Stimulated activated CD4-positive, alpha-beta T cell treated with anti-CD3 and anti-CD28 coated beads, Interleukin-1b, Interleukin-23, amount 100 ng/mL, for 4 hours (primary cell): Measurements from ENCODE around the gene ZNF837.
"Not testable (repeated sequence)": the region's sequence is repeated elsewhere in the genome, so short reads cannot be mapped to it uniquely, and the experiment has no call there.

Experiments used
- DNase-seq, 2 donors: peaks; one replicate each; pipeline ENCODE4 v3.0.0-alpha.2; 2020; ENCODE audit warnings: low read depth in 2 of 2

The ZNF837 gene

DNA sequence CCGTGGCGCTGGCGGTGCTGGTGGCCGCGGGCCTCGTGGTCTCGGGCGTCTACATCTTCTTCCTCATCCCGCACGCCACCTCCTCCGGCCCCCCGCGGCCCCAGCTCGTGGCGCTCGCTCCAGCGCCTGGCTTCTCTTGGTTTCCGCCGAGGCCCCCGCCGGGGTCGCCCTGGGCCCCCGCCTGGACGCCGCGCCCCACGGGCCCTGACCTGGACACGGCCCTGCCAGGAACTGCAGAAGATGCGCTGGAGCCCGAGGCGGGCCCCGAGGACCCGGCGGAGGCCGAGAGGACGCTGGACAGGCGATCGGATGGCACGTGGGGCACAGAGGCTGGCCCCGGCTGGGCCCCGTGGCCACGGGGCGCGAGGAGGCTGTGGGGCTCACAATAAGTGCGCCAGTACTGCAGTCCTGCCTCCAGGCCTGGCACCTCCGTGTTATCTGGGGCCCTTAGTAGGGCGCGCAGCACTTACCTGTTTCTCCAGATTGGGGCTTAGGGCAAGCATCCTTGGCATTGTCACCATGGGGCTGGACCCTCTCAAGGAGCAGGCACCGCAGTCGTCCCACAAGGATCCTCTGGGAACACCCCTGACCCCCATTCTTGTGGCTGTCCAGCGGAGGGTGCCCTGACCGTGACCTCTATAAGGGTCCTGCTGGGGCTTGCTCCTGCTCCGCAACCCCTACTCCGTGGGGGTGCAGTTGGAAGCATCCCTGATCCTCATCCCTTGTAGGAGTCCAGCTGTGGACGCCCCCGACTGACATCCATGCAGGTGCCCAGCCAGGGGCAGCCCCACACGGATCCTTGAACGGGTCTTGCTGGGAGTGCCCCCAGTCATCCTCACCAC is 16.1 kb upstream of the ZNF837 start:
- DNase-seq: no peak

DNA sequence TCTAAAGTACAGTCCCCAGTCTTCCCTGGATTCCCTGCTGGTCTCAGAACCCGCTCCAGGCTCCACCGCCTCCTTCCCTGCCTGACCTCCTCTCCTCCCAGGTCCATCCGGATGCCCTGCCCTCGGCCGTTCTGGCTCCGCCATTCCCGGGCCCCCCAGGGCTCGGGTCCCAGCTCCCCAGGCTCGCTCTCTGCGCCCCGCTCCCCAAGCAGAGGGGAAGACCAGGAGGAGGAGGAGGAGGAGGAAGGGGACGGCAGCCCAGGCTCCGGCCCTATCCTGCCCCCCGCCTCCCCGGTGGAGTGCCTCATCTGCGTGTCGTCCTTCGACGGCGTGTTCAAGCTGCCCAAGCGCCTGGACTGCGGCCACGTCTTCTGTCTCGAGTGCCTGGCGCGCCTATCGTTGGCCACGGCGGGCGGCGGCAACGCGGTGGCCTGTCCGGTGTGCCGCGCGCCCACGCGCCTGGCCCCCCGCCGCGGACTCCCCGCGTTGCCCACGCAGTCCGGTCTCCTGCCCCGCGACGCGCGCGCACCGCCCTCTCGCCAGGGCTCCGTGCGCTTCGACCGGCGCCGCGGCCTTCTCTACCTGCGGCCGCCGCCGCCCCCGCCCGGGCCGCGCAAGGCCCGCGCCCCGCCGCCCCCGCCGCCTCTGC is 15.3 kb upstream of the ZNF837 start:
- DNase-seq: peak in 1 of 2 donors; percentile 46

DNA sequence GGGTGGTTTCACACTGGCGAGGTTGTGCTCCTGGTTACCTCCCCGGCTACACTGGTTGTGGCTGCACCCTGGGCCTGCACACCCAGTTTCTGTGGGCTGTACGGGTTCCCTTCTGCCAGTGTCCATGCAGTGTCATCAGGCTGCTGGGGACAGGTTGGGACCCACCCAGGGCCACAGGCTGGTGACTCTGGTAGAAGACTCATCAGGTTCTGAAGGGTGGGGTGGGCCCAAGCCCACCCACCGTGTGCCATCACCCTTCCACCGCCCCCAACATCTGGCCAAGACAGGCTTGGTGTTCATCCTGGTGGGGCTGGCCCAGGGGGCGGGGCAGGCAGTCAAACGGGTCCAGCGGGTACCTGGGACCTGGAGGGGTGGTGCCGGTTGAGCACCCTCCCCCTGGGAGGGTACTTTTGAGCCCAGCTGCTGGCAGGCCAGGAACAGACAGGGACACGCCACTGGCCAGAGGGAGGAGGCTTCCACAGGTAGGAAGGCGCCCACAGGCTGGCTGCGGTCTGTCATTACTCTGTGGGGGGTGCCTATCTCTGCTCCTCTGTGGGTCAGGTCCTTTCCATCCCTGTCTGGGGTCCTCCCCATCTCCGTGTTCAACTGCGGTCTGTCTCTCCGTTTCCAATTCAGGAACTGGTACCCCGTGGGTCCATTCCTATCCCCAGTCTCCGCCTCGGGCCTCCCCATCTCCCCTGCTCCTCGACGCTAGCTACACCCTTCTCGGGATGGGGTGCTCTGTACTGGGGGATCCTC is 14.6 kb upstream of the ZNF837 start, which contains the start of gene RNF225:
Gene RNF225, plus strand, starts transcription at position 437 of the 759 bp plus-strand sequence. CDS start 434 bp downstream, outside the sequence.
- DNase-seq: peak in 1 of 2 donors; percentile 40

DNA sequence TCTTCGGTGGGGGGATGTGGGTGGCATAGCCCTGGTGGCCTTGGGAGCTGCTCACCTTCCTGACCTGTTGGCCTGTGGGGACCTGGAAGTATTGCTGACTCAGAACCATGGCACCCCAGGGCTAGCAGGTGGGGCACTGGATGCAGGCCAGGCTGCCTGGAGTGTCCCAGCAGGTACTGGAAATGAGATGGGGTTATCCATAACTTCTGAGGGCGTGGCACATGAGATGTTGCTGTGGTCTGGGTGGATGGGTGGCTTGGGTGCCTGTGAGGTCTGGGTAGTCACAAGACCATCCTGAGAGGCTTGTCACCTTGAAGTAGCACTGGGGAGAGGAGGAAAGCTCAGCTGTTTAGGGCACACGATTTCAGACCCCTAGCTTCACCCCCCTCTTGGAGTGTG is 14.0 kb upstream of the ZNF837 start:
- no peak for DNase-seq

DNA sequence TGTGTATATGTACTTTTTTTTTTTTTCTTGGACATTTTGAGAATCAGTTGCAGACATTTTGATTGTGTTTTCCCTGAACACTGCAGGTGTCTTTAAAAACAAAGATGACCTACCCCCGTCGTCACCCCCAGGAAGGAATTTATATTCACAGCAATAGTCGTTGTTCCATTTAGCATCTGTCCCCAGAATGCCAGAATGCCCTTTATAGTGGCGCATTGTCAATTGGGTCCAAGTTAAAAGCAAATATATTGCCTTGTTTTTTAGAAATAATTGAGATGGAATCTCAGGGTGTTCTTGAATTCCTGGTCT is 12.8 kb upstream of the ZNF837 start:
- no peak for DNase-seq

GRCh38 chr19:58392945-58393724 is 12.3 kb upstream of the ZNF837 start:
- DNase-seq: no peak

- no peak for DNase-seq
Observed at GRCh38 chr19:58388175-58388526, 7.3 kb upstream of the ZNF837 start.

- DNase-seq: no peak
Observed at GRCh38 chr19:58387338-58388174, 6.7 kb upstream of the ZNF837 start.

DNA sequence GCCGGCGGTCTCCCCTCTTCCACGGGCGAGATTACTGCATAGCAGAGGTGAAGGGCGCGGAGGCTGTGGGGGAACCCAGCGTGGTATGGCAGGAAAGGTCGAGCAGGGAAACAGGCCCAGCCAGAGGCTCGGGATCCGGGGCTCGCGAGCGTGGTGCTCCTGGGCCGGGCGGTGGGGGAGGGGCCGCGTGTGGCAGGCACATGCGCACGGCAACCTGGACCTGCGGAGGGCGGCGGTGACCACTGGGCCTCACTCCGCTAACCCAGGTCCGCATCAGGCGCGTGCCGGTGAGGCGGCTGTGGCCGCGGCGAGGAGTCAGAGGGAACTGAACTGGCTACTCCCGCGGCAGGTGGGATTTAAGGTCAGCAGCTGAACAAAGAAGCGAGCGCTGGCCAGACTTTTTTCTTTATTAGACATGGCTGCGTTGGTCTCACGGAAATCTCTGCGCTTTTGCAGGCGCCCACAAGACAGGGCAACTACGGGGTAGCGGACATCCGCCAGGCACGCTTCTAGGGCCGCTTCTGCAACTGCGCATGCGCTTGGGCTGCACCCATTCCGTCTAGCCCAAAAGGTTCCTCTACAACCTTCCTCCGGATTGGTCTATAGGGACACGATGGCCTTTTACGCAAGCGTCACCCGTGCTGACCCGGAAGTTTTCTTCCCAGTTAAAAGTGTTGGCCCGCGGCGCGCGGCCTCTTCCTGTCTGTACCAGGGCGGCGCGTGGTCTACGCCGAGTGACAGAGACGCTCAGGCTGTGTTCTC is 5.9 kb upstream of the ZNF837 start, which contains the start of gene RPS5:
Gene RPS5, plus strand, starts transcription at position 694 of the 762 bp plus-strand sequence. CDS start 869 bp downstream, outside the sequence.
- DNase-seq: peak; percentile 89 to 96

GRCh38 chr19:58385891-58386575 is 5.2 kb upstream of the ZNF837 start:
- DNase-seq: peak in 1 of 2 donors; percentile 42

GRCh38 chr19:58385313-58385890 is 4.6 kb upstream of the ZNF837 start:
- no peak for DNase-seq

DNA sequence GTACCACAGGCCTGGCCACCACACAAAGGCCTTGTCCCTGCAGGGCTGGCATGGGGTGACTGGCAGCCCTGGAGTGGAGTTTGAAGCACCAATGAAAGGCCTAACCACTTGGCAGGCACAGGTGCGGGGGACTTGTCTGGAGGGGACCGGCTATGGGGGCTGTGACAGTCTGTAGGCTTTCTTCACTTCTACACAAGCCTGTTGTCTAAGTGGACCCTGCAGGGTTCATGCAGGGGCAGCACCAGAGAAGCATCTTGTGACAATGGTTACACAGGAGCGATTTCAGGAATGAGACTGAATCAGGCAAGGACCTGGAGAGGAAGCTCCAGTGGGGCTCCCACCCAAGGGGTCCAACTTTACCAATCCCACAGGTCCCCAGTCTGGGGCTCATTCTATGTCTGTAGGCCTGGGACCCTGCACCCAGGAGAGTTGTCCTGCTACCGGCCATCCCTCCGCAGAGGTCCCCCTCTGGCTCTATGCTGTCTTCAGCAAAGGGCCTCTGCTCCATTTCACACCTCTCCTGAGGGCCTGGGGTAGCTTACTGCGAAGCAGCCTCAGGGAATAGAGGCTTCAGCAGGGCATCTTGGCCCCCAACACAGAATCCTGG is 2.3 kb upstream of the ZNF837 start:
- DNase-seq: no peak

DNA sequence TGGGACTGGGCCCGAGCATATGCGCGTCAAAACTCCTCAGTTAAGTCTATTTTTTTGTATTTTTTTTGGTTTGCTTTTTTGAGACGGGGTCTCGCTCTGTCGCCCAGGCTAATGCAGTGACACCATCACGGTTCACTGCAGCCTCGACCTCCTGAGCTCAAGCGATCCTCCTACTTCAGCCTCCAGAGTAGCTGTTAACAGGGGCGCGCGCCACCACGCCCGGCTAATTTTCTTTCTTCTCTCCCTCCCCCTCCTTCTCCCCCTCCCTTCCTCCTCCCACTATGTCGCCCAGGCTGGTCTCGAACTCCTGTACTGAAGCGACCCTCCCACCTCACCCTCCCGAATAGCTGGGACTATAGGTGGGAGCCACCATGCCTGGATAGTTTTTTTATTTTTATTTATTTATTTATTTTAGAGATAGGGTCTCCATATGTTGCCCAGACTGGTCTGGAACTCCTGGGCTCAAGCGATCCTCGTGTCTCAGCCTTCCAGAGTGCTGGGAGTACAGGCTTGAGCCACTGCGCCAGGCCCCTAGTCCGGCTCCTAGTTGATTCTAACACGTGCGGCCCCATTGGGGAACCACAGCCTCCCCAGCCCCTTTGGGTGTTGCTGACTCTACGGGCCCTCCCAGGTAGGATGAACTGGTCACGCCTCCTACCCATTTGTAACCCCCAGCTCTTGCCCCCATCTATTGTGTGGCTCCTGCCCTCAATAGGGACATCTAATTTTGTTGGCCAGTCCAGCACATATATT is 806 bp upstream of the ZNF837 start:
- DNase-seq: no peak

GRCh38 chr19:58380037-58380661 is 681 bp downstream of the ZNF837 start:
- no peak for DNase-seq

GRCh38 chr19:58379246-58379645 is 1.6 kb downstream of the ZNF837 start:
- DNase-seq: no peak

GRCh38 chr19:58376724-58377123 is 4.1 kb downstream of the ZNF837 start:
- not testable (repeated sequence) for DNase-seq

DNA sequence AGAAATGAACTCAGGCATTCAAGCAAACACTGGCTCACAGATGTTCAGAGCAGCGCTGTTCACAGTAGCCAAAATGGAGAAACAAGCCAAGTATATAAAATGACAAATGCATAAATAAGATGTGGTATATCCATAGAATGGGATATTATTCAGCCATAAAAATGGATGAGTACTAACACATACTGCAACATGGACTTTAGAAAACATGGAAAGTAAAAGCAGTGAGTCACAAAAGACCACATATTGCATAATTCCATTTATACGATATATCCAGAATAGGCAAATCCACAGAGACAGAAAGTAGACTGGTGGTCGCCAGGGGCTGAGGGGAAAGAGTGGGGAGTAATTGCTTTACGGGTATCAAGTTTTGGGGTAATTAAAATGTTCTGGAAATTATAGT is 6.6 kb downstream of the ZNF837 start:
- DNase-seq: no peak
